AG04450 (cell line): ENCODE measurements around the gene RDH8. TPM values are rescaled to one million over a fixed set of nuclear protein-coding genes. Genes with fewer than 3 reads are reported as not detected.

Source experiments
- CTCF ChIA-PET: fragments of 300-600, 350-600 bp; formaldehyde crosslinking; extraction: SDS; loops from one replicate; lab custom pipeline; 2022; ENCODE audit warnings: antibody characterized with exemption, inconsistent platforms; lab: Charles Lee
- POLR2A ChIA-PET: fragments of 350-600 bp; formaldehyde crosslinking; extraction: SDS; loops from one replicate; lab custom pipeline; 2021; ENCODE audit warnings: antibody characterized with exemption, inconsistent platforms; lab: Yijun Ruan, JAX
- DNase-seq: peaks from one replicate; pipeline ENCODE4 v3.0.0-alpha.2; 2011; ENCODE audit warnings: low read depth, low spot score
- H3K27ac ChIP-seq: one replicate; pipeline ENCODE4 v1.5.1; 2012; ENCODE audit warnings: low read depth, low read length, control low read depth
- H3K27me3 ChIP-seq: one replicate; pipeline ENCODE4 v1.6.0; 2012; ENCODE audit warnings: low read length; ENCODE audit not compliant: control insufficient read depth, insufficient read depth
- H3K4me3 ChIP-seq: 2 replicates; pipeline ENCODE4 v1.5.1; 2011; ENCODE audit warnings: mild to moderate bottlenecking, low read depth, low read length, control low read depth
- H3K9me3 ChIP-seq: 2 replicates; pipeline ENCODE4 v1.5.1; 2012; ENCODE audit warnings: low read length; ENCODE audit not compliant: control insufficient read depth, insufficient read depth
- polyA plus RNA-seq: library from polyadenylated mRNA; depleted of rRNA; stranded (reverse); fragments of >200 nt; gene quantifications from 2 replicates; pipeline ENCODE4 v1.2.3, GENCODE V29; 2011; rRNA removed
- small RNA-seq: library from RNA; depleted of rRNA; stranded (forward); fragments of <200 nt; gene quantifications from one replicate; pipeline ENCODE3, GENCODE V24; 2012; ENCODE audit warnings: low read depth; ENCODE audit not compliant: insufficient read length
- TF ChIP-seq, protein P1 (sequence below): IDR thresholded peaks from 2 replicates; pipeline ENCODE4 v1.5.1; 2011; ENCODE audit warnings: low read depth, low read length, control low read depth, inconsistent platforms

RDH8 gene
- polyA plus RNA-seq, 1 experiment: not detected

DNA sequence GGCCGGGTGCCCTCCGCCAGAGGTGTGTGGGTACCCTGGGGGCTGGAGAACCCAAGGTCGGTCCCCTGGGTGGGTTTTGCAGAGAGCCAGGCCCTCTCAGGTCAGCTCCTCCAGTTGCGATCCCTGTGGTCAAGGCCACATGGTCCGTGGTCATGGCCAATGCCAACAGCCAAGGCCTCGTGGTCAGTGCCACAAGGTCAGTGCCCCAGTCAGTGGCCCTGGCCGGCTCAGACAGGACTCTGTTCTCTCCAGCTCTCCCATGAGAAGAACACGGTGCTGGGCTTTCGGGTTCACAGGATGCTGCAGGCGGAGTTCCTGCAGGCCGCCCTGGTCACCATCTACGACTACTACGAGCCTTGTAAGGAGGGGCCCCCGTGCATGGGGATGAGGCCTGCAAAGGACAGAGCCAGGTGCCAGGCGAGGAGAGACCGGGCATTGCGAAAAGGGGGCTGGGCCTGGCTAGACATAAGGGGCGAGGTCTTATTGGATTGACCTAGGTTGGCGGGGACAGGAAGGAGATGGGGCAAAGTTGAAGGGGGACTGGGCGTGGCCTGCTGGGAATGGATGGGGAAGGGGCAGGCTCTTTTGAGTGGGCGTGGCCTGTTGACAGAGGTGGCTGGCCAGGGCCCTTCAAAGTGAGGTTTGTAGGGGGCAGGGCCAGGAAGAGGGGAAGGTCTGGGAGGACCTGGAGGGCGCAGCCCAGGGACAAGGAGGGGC lies 57.6 kb downstream of the RDH8 start:
- CTCF ChIA-PET: no interaction called here
- peaks cover 14% of the 10 kb centered on the region for H3K27me3 ChIP-seq
- no peak for DNase-seq
- H3K27ac ChIP-seq: no peak overlapping the region
- TF ChIP-seq, protein P1, sequence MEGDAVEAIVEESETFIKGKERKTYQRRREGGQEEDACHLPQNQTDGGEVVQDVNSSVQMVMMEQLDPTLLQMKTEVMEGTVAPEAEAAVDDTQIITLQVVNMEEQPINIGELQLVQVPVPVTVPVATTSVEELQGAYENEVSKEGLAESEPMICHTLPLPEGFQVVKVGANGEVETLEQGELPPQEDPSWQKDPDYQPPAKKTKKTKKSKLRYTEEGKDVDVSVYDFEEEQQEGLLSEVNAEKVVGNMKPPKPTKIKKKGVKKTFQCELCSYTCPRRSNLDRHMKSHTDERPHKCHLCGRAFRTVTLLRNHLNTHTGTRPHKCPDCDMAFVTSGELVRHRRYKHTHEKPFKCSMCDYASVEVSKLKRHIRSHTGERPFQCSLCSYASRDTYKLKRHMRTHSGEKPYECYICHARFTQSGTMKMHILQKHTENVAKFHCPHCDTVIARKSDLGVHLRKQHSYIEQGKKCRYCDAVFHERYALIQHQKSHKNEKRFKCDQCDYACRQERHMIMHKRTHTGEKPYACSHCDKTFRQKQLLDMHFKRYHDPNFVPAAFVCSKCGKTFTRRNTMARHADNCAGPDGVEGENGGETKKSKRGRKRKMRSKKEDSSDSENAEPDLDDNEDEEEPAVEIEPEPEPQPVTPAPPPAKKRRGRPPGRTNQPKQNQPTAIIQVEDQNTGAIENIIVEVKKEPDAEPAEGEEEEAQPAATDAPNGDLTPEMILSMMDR: no peak
- H3K4me3 ChIP-seq: no peak overlapping the region
- peaks cover 17% of the 10 kb centered on the region for H3K9me3 ChIP-seq
- POLR2A ChIA-PET: no interaction called here

Small RNAs within 50 kb of the gene (small RNA-seq; reads per million reads assigned to genes)
- not detected for gene MIR5589

Other genes starting within 250 kb of the RDH8 start
- 8.3 and 9.2 TPM in 2 replicates for gene ZNF846, start 244.7 kb upstream of the RDH8 start, polyA plus RNA-seq
- 23.6 and 28.6 TPM in 2 replicates for gene FBXL12, start 194.4 kb upstream of the RDH8 start, polyA plus RNA-seq
- gene UBL5, start 185.6 kb upstream of the RDH8 start, polyA plus RNA-seq: 591 and 734 TPM in 2 replicates
- gene PIN1, start 178.2 kb upstream of the RDH8 start, polyA plus RNA-seq: 33.6 and 42.7 TPM in 2 replicates
- gene OLFM2, start 77.0 kb upstream of the RDH8 start, polyA plus RNA-seq: 4.8 and 6.8 TPM in 2 replicates
- 1.6 TPM in 2 replicates for gene COL5A3, start 3.0 kb upstream of the RDH8 start, polyA plus RNA-seq
- 25.0 and 25.9 TPM in 2 replicates for gene SHFL, start 72.8 kb downstream of the RDH8 start, polyA plus RNA-seq
- gene ANGPTL6, start 89.2 kb downstream of the RDH8 start, polyA plus RNA-seq: 0.09 and 0.11 TPM in 2 replicates
- 11.5 and 13.1 TPM in 2 replicates for gene PPAN, start 92.9 kb downstream of the RDH8 start, polyA plus RNA-seq
- 1.0 and 2.1 TPM in 2 replicates for gene P2RY11, start 98.2 kb downstream of the RDH8 start, polyA plus RNA-seq
- 127 and 146 TPM in 2 replicates for gene EIF3G, start 106.4 kb downstream of the RDH8 start, polyA plus RNA-seq
- 54.5 and 60.7 TPM in 2 replicates for gene DNMT1, start 181.5 kb downstream of the RDH8 start, polyA plus RNA-seq
- gene S1PR2, start 217.8 kb downstream of the RDH8 start, polyA plus RNA-seq: 19.7 and 25.1 TPM in 2 replicates
- 28.5 and 41.4 TPM in 2 replicates for gene MRPL4, start 238.7 kb downstream of the RDH8 start, polyA plus RNA-seq